Measurements from ENCODE around the gene DCAF12.

DNA sequence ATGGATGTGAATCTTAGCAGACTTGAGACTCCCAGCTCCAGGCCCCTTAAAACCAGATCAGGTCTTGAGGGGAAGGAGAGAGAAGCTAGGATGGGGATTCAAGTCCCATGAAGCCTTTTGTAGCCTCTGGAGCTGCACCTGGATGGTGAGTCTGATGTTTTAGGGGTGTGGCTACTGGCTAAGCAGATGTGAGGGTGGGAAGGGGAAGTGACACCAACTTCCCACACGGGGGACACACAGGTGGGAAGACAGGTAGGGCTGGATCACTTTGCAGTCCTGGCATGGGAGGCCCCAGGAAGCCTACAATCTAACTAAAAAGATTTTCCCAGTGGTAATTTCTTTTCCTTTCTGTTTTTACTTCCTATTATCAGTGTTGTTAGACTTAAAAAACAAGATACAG, 39.1 kb downstream of the DCAF12 start:
- TF ChIP-seq POLR2A (IDR thresholded peaks at IDR 0.05; ENCODE audit: low read length) (no peak), GATA1 (IDR thresholded peaks at IDR 0.05; ENCODE audit: low read depth, low read length) (no peak)

All from erythroblast (primary cell).